CD1c-positive myeloid dendritic cell (primary cell): ENCODE measurements around the gene SFMBT2.
"Not testable (repeated sequence)": the region's sequence is repeated elsewhere in the genome, so short reads cannot be mapped to it uniquely, and the experiment has no call there.

ENCODE experiments used
- DNase-seq: peaks from one replicate; pipeline ENCODE4 v3.0.0-alpha.2; 2016; ENCODE audit errors: extremely low spot score

The SFMBT2 gene

GRCh38 chr10:7184660-7185366 lies 226.0 kb downstream of the SFMBT2 start:
- DNase-seq = peak; percentile 94

GRCh38 chr10:7184116-7184515 lies 226.7 kb downstream of the SFMBT2 start:
- peak; percentile 31 for DNase-seq

- DNase-seq = not testable (repeated sequence)
These were observed 228.5 kb downstream of the SFMBT2 start for GRCh38 chr10:7182327-7182726.

DNA sequence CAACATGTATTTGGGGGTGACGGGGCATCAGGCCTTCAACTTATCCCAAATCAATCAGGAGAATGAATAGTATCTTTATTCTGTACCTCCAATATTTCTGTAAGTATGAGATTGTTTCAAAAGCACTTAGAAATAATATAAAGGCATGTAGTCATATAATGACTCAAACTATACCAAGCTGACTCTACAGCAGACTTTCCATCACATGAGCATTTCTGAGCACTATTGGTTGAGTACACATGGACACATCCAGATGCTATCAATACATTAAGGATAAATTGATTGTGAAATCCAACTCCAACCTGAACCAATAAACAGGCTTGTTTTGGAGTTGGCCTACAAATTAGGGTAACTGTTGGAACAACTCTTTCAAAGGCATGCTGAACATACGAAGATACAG lies 229.4 kb downstream of the SFMBT2 start:
- DNase-seq = no peak

DNA sequence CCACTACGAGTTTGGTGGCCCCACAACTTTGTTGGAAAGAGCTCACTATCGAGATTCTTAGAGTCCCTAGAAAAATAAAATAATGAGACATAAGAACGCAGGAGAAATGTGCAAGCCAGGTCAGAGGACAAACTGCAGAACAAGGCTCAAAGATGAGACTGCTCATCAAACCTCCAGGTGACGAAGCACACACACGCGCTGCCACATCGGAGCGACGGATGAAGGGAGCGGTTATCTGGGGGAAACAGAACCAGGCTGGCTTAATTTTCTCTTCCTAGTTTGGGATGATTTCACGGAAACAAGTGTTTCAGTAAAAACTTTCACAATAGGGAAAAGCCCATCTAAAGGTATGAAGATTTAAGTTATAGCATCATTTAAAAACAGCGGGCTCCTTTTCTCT lies 231.3 kb downstream of the SFMBT2 start:
- no peak for DNase-seq

- DNase-seq = no peak
These were observed 236.9 kb downstream of the SFMBT2 start for GRCh38 chr10:7173948-7174347.

GRCh38 chr10:7171825-7172224 lies 239.0 kb downstream of the SFMBT2 start:
- DNase-seq = no peak

DNA sequence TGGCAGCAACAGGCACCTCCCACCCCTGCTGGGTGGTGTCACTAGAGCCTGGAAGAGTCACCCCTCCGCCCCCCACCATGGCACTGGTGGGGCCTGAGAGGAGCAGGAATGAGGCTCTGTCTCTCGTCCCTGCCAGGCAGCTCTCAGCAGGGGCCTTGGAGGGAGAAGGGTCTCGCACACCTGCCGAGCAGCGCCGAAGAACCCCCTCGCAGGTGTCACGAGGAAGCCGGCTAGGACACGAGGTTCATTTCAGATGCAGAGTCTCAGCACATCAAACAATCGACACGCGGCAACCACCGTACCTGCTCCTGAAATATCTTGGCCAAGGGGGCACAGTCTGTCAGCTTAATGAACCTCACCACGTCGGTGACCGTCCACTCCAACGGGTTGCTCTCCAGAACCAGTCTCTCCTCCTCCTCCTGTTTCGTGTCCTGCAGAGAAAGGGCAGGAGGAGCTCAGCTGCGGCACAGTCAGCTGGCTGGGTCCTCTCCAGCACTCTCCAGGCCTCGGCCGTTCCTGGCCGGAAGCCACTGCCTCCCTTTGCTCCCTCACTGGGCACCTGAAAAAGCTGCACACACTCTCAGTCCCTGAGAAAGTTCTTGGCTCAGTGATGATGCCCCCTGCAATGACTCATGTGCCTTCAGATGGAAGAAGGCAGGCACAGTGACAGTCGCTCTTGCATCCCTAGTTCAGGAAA lies 240.1 kb downstream of the SFMBT2 start:
- no peak for DNase-seq

GRCh38 chr10:7168414-7168813 lies 242.4 kb downstream of the SFMBT2 start:
- no peak for DNase-seq

DNA sequence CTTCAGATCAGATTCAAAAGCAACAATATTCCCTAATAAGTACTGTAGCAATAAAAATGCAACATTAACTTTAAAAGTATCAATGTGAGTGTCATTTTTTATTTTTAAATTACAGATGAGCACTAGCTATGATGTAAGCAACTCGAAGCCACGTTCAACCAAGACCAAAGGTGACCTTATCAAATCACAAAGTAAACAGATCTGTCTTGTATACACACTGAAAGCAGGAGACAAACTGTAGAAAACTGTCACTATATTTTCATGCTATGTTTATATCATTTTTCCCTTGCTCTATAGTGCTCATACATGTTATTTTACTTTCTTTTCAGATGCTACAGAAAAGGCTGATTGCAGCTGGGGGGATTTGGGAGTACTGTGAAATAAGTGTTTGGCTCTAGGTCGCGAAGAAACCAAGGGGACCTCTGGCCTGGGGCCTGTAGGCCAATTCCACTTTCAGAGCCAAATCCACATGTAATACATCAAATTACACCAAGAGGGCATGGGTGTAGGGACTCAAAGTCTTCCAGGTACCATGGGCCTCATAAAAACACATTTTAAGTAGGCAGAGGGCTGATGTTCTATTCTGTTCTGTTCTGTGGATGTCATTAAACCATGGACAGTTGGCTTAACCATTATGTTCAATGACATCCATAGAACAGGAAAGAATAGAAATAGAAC lies 245.2 kb downstream of the SFMBT2 start:
- no peak for DNase-seq

GRCh38 chr10:7164955-7165354 lies 245.9 kb downstream of the SFMBT2 start:
- DNase-seq = no peak

DNA sequence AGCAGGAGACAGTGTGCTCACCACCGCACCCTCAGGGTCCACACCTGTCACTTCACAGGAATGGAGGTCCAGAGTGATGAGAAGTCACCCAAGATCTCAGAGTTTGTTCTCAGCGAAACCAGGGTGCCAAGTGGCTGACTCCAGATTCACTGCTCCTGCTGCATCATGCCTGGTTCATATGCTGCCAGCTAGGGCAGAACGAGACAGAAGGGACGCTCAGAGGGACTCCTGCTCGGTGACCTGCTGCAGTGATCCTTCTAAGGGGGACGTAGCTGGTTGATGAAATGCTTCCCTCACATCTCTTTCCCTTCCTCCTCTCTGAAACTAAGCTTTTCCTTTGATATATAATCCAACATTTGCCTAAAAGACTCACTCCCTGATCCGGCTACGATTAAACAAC lies 248.5 kb downstream of the SFMBT2 start:
- DNase-seq = no peak

DNA sequence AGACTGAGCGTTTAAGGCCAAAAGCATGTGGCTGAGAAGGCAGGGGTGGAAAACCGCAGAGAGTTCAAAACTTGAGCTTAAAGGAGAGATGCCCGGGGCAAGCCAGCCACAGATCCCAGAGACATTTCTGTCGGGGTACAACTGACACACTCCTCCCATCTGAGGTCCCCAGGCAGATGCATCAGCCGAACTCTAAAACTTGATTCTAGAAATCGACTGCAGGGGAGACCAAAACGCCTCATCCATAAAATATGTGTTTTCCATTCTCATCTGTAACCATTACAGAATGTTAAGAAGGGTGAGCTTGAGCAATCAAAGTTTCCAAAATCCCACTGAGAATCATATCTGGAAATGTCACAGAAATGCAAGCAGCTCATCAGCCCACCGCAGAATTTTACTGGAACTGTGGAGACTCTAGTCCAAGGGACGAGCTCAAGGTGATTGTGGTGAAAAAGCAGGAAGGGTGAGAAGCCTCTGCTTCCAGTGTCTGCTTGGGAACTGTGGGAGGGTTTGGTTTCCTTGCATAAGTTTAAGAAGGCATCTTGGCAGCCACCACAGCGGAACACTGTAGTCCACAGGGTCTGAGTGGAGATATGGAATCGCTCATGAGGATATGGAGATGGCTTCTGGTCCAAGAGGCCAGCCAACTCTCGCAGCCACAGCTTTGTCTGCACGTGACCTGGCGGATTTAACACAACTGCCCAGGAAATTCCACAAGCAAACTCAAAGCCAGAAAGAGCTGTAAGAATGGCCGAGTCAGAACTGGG lies 249.2 kb downstream of the SFMBT2 start:
- DNase-seq = no peak

- no peak for DNase-seq
These were observed 250.9 kb downstream of the SFMBT2 start for GRCh38 chr10:7159928-7160327.

GRCh38 chr10:7159517-7159916 lies 251.3 kb downstream of the SFMBT2 start:
- DNase-seq = no peak

- peak; percentile 28 for DNase-seq
These were observed 253.7 kb downstream of the SFMBT2 start for GRCh38 chr10:7157091-7157490.

DNA sequence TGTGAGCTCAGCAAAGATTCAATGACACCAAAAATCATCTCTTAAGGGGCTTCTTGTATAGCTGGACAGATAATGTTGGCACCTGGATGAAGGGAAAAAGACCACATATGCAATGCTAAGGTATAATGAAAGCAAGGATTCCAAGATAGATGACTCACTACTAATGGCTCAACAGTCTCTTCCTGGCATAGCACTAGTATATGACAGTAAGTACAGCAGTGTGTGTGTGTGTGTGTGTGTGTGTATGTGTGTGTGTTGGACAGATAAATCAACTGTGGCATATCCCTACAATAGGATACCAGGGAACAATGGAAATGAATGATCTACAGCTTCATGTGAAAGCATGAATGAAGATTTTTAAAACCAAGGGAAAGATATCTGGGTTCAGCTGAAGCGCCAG lies 257.1 kb downstream of the SFMBT2 start:
- no peak for DNase-seq

- DNase-seq = no peak
These were observed 257.9 kb downstream of the SFMBT2 start for GRCh38 chr10:7152982-7153381.

DNA sequence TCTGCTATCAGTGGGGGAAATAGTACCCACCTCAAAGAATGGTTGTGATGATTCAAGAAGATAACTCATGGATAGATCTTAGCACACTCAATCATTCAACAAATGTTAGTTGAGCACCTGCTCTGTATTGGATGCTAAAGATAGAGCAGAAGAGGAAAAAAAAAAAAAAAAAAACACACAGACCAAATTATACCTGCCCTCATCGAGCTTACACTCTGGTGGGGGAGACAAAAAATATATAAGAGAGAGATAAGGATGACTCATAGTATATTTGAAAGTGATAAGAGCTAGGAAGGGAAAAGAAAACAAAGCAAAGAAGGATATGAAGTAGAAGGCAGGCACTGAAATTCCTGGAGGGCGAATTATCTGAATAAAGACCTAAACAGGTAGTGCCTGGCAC lies 258.5 kb downstream of the SFMBT2 start:
- DNase-seq = no peak

DNA sequence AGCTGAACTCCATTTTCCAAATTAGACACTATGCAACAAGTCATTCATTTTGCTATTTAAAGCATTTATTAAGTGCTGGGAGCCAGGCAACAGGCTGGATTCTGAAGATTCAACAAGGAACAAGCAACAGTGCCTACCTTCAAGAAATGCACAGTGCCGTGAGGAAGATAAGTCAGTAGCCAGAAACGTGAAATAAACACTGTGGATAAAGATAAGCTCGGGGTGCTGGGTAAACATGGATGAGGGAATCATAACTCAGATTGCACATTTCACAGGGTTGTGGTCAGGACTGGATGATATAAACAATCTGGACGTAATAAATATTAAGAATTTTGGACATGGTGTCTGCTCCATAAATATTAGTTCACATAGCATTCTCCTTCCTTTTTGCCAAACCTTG lies 259.3 kb downstream of the SFMBT2 start:
- no peak for DNase-seq

- no peak for DNase-seq
These were observed 260.5 kb downstream of the SFMBT2 start for GRCh38 chr10:7150349-7150748.

DNA sequence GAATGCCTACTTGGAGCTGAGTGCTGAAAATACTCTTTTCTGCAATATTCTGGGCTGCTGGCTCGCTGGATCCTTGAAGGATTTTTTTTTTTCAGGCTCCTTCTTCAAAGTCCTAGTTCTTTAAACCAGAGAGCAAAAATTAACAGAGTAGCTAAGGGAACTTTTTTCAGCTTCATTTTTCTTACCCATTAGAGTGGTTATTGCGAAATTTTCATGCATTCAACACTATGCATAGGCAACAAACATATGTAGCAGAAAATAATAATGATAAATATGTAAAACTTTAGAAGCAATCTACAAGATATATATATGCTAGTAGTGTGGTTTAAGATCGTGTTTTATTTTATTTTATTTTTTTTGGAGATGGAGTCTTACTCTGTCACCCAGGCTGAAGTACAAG lies 264.6 kb downstream of the SFMBT2 start:
- no peak for DNase-seq
